NCI-H345 (cell line): ENCODE data around the gene PAQR8.
A peak's percentile ranks its signal among the peaks of the same experiment; 100 is the strongest.
"Not testable (repeated sequence)": the region's sequence is repeated elsewhere in the genome, so short reads cannot be mapped to it uniquely, and the experiment has no call there.

Experiments
- DNase-seq: peaks from one replicate; lab custom pipeline; 2025; lab: John Stamatoyannopoulos, UW

PAQR8 gene

DNA sequence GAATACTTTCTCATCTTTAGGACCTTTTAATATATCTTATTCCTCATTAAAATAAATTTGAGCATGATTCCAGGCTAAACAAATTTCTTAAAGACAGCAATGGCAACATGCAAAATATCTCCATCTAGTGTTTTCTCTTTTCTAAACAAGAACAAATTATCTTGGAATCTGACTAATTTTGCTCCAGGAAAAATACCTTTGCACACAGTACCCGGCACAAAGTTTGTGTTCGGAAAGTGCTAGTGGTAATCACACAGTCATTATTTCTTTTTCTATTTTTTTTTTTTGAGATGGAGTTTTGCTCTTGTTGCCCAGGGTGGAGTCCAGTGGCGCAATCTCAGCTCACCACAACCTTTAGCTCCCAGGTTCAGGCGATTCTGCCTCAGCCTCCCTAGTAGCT is 50.0 kb downstream of the PAQR8 start:
- no peak for DNase-seq

GRCh38 chr6:52415333-52415732 is 53.4 kb downstream of the PAQR8 start:
- DNase-seq, result no peak

GRCh38 chr6:52415917-52416628 is 54.1 kb downstream of the PAQR8 start:
- DNase-seq, result no peak

GRCh38 chr6:52416629-52417151 is 54.7 kb downstream of the PAQR8 start:
- DNase-seq, result peak; percentile 73

GRCh38 chr6:52417675-52418111 is 55.7 kb downstream of the PAQR8 start:
- no peak for DNase-seq

GRCh38 chr6:52418606-52419005 is 56.7 kb downstream of the PAQR8 start:
- no peak for DNase-seq

GRCh38 chr6:52419809-52420667 is 58.1 kb downstream of the PAQR8 start, which contains the start of gene EFHC1:
Gene EFHC1, plus strand, starts transcription at chr6:52420342. Its CDS starts 69 bp downstream, at chr6:52420411.
- peak; percentile 99 for DNase-seq

- DNase-seq, result peak; percentile 73
Measured at GRCh38 chr6:52420668-52421358, 58.9 kb downstream of the PAQR8 start.

- DNase-seq, result no peak
Measured at GRCh38 chr6:52422156-52422555, 60.2 kb downstream of the PAQR8 start.

DNA sequence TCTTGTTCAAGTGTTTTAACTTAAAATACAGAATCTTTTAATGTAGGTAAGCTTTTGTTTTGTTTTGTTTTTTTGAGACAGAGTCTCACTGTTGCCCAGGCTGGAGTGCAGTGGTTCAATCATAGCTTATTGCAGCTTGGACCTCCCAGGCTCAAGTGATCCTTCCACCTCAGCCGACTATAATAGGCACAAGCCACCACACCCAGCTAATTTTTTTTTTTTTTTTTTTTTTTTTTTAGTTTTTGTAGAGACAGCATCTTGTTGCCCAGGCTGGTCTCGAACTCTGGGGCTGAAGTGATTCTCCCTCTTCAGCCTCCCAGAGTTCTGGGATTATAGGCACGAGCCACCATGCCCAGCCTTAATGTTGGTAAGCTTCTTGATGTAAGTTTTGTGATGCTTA is 61.5 kb downstream of the PAQR8 start:
- no peak for DNase-seq

- DNase-seq, result no peak
Measured at GRCh38 chr6:52423971-52424381, 62.0 kb downstream of the PAQR8 start.

GRCh38 chr6:52424513-52424912 is 62.6 kb downstream of the PAQR8 start:
- no peak for DNase-seq

GRCh38 chr6:52426667-52427066 is 64.7 kb downstream of the PAQR8 start:
- no peak for DNase-seq

GRCh38 chr6:52433294-52433693 is 71.3 kb downstream of the PAQR8 start:
- DNase-seq, result not testable (repeated sequence)

DNA sequence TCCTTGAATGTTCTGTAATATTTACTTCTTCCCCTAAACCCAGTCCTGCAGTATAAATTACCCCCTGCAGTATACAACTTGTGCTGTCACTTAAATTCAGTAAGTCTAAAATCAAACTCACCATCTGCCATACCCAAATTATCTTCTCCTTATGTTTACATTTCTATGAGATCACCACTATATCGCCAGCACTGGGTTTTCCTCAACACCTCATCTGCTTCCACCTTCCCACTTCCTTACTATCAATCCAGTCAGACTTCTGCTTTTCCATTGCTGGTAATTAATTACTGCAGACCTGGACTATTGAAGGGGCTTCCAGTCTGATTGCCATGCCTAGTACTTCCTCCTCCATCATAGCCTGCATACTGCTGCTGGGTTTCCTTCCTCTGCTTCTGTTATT is 73.4 kb downstream of the PAQR8 start:
- DNase-seq, result no peak

DNA sequence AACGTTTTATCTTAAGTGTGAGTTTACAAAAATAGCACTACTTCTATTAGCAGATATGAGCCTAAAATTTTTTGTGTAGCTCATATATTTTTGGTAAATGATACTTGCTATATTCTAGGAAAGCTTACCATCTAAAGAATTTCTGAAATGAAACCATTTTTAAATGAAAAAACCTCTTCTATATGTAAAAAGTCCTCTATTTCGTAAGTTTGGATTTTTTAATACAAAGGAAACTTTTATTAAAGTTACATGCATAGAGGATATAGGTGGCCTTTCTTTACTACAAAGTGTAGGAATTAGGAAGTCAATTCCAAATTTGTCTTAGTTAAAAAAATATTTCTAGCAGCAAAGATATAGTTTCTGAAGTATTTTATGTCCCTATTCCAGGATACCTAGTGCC is 77.0 kb downstream of the PAQR8 start:
- no peak for DNase-seq

GRCh38 chr6:52454556-52454955 is 92.6 kb downstream of the PAQR8 start:
- no peak for DNase-seq

DNA sequence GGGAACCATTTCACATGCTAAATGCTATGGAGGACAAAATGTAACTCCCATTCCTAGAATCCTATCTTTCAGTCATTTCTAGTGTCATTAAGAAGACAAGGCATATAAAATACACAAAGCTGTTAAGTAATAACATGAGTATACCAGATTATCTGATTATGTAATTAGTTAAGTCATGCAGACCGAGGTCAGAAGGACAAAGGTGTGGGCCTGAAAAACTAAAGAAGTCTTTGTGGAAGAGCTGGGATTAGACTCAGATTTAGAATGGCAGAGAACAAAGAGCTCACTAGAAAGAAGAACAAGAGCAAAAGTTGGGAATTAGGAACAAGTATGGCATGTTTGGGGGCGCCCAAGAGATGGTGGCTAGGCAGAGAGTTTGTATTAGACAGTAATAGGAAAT is 95.1 kb downstream of the PAQR8 start:
- no peak for DNase-seq
